ENCODE results near the gene GAMT. TPM values are rescaled to one million over a fixed set of nuclear protein-coding genes. Genes with fewer than 3 reads are reported as not detected.

GAMT gene
- total and polyA plus RNA-seq, 2 experiments from 2014 or later = 121 to 170 TPM

DNA sequence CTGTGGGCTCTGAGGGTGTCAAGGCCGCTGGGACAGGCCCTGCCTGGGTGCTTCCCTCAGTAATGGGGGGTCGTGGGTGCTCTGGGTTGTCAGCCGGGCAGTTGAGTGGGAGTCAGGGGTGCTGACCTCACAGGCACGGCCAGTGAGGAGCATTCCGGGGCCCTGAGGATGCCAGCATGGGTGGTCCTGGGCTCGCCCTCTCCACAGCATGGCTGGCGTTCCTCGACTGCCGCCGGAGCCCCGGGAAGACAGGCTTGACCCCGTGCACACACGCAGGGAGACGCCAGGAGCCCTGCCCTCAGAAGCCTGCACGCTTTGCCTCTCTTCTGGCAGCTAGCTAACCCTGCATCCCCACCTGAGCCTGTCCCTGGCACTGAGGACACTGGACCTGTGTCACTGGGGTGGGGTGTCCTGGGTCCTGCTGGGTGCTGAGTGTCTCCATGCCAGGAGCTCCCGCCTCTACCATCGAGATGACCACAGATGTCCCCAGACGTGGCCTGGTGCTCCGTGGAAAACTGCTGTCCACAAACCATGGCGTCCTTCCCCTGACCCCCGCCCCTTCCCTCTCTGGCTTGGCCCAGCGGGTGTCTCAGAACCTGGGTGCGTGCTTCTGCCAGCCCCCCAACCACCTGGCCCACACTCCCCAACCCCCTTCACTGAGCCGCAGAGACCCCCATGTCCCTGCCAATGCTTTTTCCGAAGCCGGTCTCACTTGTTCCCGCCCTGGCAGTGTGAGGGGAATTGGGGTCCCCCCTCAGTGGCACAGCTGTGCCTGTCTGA is 22.0 kb downstream of the GAMT start:
- Histone ChIP-seq H3K9me2 (replicated peaks; ENCODE audit: insufficient read depth) (no peaks in the 10 kb centered on the region), H2AFZ (no peak overlapping the region), H3K36me3 (replicated peaks; ENCODE audit: insufficient read depth, low read depth) (no peaks in the 10 kb centered on the region), H3K4me1 (ENCODE audit: insufficient read depth) (no peaks in the 10 kb centered on the region), H3K4me3 (no peak overlapping the region), H3K27me3 (no peaks in the 10 kb centered on the region), H4K20me1 (ENCODE audit: insufficient read depth, poor library complexity, severe bottlenecking) (no peaks in the 10 kb centered on the region), H3K9me3 (ENCODE audit: low read depth) (no peaks in the 10 kb centered on the region), H3K4me2 (no peak overlapping the region), H3K79me2 (peaks cover 4% of the 10 kb centered on the region), H3K27ac (no peak overlapping the region)
- WGBS (ENCODE audit: low lambda C conversion rate, missing lambda C conversion rate) = 93% methylated on average over 19 of the region's 27 CpGs
- no peak for DNase-seq (ENCODE audit: low spot score)
- TF ChIP-seq EZH2 (IDR thresholded peaks at IDR 0.05; ENCODE audit: borderline replicate concordance) (no peak), EZH2phosphoT487 (IDR thresholded peaks at IDR 0.05; ENCODE audit: low read depth, severe bottlenecking, unreplicated experiment) (no peak)
- TF ChIP-seq, protein P1, sequence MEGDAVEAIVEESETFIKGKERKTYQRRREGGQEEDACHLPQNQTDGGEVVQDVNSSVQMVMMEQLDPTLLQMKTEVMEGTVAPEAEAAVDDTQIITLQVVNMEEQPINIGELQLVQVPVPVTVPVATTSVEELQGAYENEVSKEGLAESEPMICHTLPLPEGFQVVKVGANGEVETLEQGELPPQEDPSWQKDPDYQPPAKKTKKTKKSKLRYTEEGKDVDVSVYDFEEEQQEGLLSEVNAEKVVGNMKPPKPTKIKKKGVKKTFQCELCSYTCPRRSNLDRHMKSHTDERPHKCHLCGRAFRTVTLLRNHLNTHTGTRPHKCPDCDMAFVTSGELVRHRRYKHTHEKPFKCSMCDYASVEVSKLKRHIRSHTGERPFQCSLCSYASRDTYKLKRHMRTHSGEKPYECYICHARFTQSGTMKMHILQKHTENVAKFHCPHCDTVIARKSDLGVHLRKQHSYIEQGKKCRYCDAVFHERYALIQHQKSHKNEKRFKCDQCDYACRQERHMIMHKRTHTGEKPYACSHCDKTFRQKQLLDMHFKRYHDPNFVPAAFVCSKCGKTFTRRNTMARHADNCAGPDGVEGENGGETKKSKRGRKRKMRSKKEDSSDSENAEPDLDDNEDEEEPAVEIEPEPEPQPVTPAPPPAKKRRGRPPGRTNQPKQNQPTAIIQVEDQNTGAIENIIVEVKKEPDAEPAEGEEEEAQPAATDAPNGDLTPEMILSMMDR (IDR thresholded peaks at IDR 0.05; ENCODE audit: poor library complexity) = no peak

DNA sequence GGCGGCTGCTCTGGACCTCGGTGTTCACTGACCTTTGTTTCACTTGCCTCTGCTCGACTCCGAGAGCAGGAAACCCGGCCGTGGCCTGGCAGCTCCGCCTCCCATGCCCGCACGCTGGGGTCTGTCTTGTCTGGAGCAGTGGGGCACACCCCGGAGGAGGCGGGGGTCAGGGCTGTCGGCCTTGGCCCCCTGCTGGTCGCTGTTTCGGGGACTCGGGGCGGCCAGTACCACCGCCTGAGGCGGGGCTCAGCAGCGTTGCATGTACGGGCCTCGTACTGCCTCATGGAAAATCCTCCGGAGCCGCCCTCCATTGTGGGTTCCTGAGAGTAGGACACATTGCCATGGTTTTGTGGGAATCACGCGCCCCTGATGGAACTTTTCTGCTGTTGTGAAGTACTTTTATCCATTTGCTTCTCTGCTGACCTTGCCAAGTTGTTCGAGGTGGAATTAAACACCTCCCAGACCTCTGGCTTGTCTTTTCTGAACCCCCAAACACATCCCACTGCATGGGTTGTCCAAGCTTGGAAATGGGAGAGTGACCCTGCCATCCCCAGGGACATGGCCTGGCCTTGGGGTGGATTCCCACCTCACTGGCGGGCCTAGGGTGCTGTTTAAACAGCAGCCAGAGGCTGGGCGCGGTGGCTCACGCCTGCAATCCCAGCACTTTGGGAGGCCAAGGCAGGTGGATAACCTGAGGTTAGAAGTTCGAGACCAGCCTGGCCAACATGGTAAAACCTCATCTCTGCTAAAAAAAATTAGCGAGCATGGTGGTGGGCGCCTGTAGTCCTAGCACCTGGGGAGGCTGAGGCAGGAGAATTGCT is 23.2 kb downstream of the GAMT start:
- Histone ChIP-seq H3K27ac (no peak overlapping the region), H3K79me2 (no peaks in the 10 kb centered on the region), H3K4me3 (no peak overlapping the region), H3K9me2 (replicated peaks; ENCODE audit: insufficient read depth) (no peaks in the 10 kb centered on the region), H3K27me3 (no peaks in the 10 kb centered on the region), H2AFZ (no peak overlapping the region), H4K20me1 (ENCODE audit: insufficient read depth, poor library complexity, severe bottlenecking) (no peaks in the 10 kb centered on the region), H3K36me3 (replicated peaks; ENCODE audit: insufficient read depth, low read depth) (no peaks in the 10 kb centered on the region), H3K4me2 (no peak overlapping the region), H3K9me3 (ENCODE audit: low read depth) (no peaks in the 10 kb centered on the region), H3K4me1 (ENCODE audit: insufficient read depth) (no peaks in the 10 kb centered on the region)
- DNase-seq (ENCODE audit: low spot score) = no peak
- TF ChIP-seq EZH2phosphoT487 (IDR thresholded peaks at IDR 0.05; ENCODE audit: low read depth, severe bottlenecking, unreplicated experiment) = no peak
- TF ChIP-seq, protein P1 (IDR thresholded peaks at IDR 0.05; ENCODE audit: poor library complexity) = no peak
- TF ChIP-seq EZH2 (IDR thresholded peaks at IDR 0.05; ENCODE audit: borderline replicate concordance) = no peak
- 92% methylated on average over 33 of the region's 33 CpGs for WGBS (ENCODE audit: low lambda C conversion rate, missing lambda C conversion rate)

- 98% methylated on average over 35 of the region's 43 CpGs for WGBS (ENCODE audit: low lambda C conversion rate, missing lambda C conversion rate)
- Histone ChIP-seq H3K9me3 (ENCODE audit: low read depth) (no peaks in the 10 kb centered on the region), H3K4me1 (ENCODE audit: insufficient read depth) (no peaks in the 10 kb centered on the region), H3K9me2 (replicated peaks; ENCODE audit: insufficient read depth) (no peaks in the 10 kb centered on the region), H3K27me3 (no peaks in the 10 kb centered on the region), H3K27ac (no peak overlapping the region), H4K20me1 (ENCODE audit: insufficient read depth, poor library complexity, severe bottlenecking) (no peaks in the 10 kb centered on the region), H3K4me2 (no peak overlapping the region), H2AFZ (no peak overlapping the region), H3K4me3 (no peak overlapping the region), H3K79me2 (no peaks in the 10 kb centered on the region), H3K36me3 (replicated peaks; ENCODE audit: insufficient read depth, low read depth) (no peaks in the 10 kb centered on the region)
- DNase-seq (ENCODE audit: low spot score) = no peak
- TF ChIP-seq EZH2phosphoT487 (IDR thresholded peaks at IDR 0.05; ENCODE audit: low read depth, severe bottlenecking, unreplicated experiment) (no peak), EZH2 (IDR thresholded peaks at IDR 0.05; ENCODE audit: borderline replicate concordance) (no peak)
- TF ChIP-seq, protein P1 (IDR thresholded peaks at IDR 0.05; ENCODE audit: poor library complexity) = no peak
These were observed 24.0 kb downstream of the GAMT start for GRCh38 chr19:1377176-1377964.

Measured in hepatocyte (in vitro differentiated cells).